ENCODE data around the gene EPS8L2.

Gene EPS8L2

GRCh38 chr11:742571-743201, 36.7 kb downstream of the EPS8L2 start:
- WGBS (ENCODE audit: insufficient coverage), result no CpG with 5 or more reads among the region's 4 CpGs
- Histone ChIP-seq H3K36me3 (ENCODE audit: control insufficient read depth in 4 of 4, insufficient read depth in 4 of 4, low read length in 3 of 4) (no peaks in the 10 kb centered on the region), H3K27ac (ENCODE audit: insufficient read depth in 1 of 2, low read depth in 1 of 2, low read length in 2 of 2, poor library complexity in 1 of 2, severe bottlenecking in 2 of 2) (no peak overlapping the region), H3K27me3 (replicated peaks in 2 of 5; ENCODE audit: control insufficient read depth in 4 of 5, insufficient read depth in 5 of 5, low read length in 4 of 5) (no peaks in the 10 kb centered on the region), H3K4me1 (ENCODE audit: control extremely low read depth in 1 of 4, control insufficient read depth in 4 of 4, insufficient read depth in 4 of 4, low read length in 3 of 4) (peaks cover 0 to 30% (median 27%) of the 10 kb centered on the region in 4 experiments), H3K9me3 (ENCODE audit: control extremely low read depth in 1 of 5, control insufficient read depth in 4 of 5, insufficient read depth in 2 of 5, low read depth in 1 of 5, low read length in 4 of 5) (no peaks in the 10 kb centered on the region), H3K4me3 (ENCODE audit: control insufficient read depth in 1 of 7, extremely low read depth in 1 of 7, insufficient read depth in 4 of 7, low read depth in 2 of 7, low read length in 6 of 7) (no peak overlapping the region)
- DNase-seq, result no peak
- POLR2A ChIA-PET, result no interaction called here
- CTCF ChIA-PET, result interaction anchor here (1.0 to 9.2 kb wide), 3 partner anchors 11 to 16 kb away, joined by 3 to 133 read pairs (median 5); no protein-coding TSS in a partner anchor

DNA sequence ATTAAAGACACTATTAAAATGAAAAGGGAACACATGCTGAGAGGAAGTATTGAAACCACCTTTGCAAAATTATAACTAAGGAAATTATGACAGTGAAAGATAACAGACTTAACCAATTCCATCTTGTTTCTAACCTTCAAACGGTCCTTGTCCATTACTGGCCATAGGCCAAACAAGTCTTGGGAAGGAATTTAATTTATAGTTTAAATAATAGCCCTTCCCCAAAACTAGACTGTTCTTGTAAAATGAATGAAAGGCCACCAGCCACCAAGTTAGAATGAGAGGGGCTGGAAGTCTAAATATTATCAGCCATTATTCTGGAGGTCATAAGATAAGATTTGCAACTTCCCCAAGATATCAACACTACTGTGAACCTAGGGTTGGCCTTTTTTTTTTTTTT, 39.4 kb downstream of the EPS8L2 start:
- H3K27ac ChIP-seq (ENCODE audit: insufficient read depth in 1 of 2, low read depth in 1 of 2, low read length in 2 of 2, poor library complexity in 1 of 2, severe bottlenecking in 2 of 2), result no peak overlapping the region
- peaks cover 0 to 5% (median 0%) of the 10 kb centered on the region in 4 experiments for H3K36me3 ChIP-seq (ENCODE audit: control insufficient read depth in 4 of 4, insufficient read depth in 4 of 4, low read length in 3 of 4)
- H3K9me3 ChIP-seq (ENCODE audit: control extremely low read depth in 1 of 5, control insufficient read depth in 4 of 5, insufficient read depth in 2 of 5, low read depth in 1 of 5, low read length in 4 of 5), result no peaks in the 10 kb centered on the region
- WGBS (ENCODE audit: insufficient coverage), result no CpG with 5 or more reads among the region's 1 CpG
- H3K4me1 ChIP-seq (ENCODE audit: control extremely low read depth in 1 of 4, control insufficient read depth in 4 of 4, insufficient read depth in 4 of 4, low read length in 3 of 4), result peaks cover 7 to 47% (median 42%) of the 10 kb centered on the region in 4 experiments
- ChIA-PET CTCF (interaction anchor here (1.2 to 9.2 kb wide), 3 partner anchors 12 to 31 kb away, joined by 3 to 133 read pairs (median 5); no protein-coding TSS in a partner anchor), POLR2A (no interaction called here)
- no peaks in the 10 kb centered on the region for H3K27me3 ChIP-seq (replicated peaks in 2 of 5; ENCODE audit: control insufficient read depth in 4 of 5, insufficient read depth in 5 of 5, low read length in 4 of 5)
- H3K4me3 ChIP-seq (ENCODE audit: control insufficient read depth in 1 of 7, extremely low read depth in 1 of 7, insufficient read depth in 4 of 7, low read depth in 2 of 7, low read length in 6 of 7), result no peak overlapping the region
- DNase-seq, result peak in 2 of 3 donors; percentile 43 to 62

GRCh38 chr11:746289-747157, 40.5 kb downstream of the EPS8L2 start:
- WGBS (ENCODE audit: insufficient coverage), result 30% methylated on average over 38 of the region's 46 CpGs
- POLR2A ChIA-PET, result interaction anchor here (1.4 kb wide), 1 partner anchor 9 kb away, joined by 8 read pairs; no protein-coding TSS in a partner anchor
- CTCF ChIA-PET, result interaction anchor here (1.8 to 9.2 kb wide), 4 partner anchors 10 to 30 kb away, joined by 5 to 133 read pairs (median 17); no protein-coding TSS in a partner anchor
- Histone ChIP-seq H3K27me3 (replicated peaks in 2 of 5; ENCODE audit: control insufficient read depth in 4 of 5, insufficient read depth in 5 of 5, low read length in 4 of 5) (no peaks in the 10 kb centered on the region), H3K9me3 (ENCODE audit: control extremely low read depth in 1 of 5, control insufficient read depth in 4 of 5, insufficient read depth in 2 of 5, low read depth in 1 of 5, low read length in 4 of 5) (no peaks in the 10 kb centered on the region), H3K36me3 (ENCODE audit: control insufficient read depth in 4 of 4, insufficient read depth in 4 of 4, low read length in 3 of 4) (peaks cover 0 to 12% (median under 1%) of the 10 kb centered on the region in 4 experiments), H3K4me1 (ENCODE audit: control extremely low read depth in 1 of 4, control insufficient read depth in 4 of 4, insufficient read depth in 4 of 4, low read length in 3 of 4) (peaks cover 7 to 54% (median 42%) of the 10 kb centered on the region in 4 experiments), H3K27ac (ENCODE audit: insufficient read depth in 1 of 2, low read depth in 1 of 2, low read length in 2 of 2, poor library complexity in 1 of 2, severe bottlenecking in 2 of 2) (peak overlapping the region; percentile 2 to 54), H3K4me3 (ENCODE audit: control insufficient read depth in 1 of 7, extremely low read depth in 1 of 7, insufficient read depth in 4 of 7, low read depth in 2 of 7, low read length in 6 of 7) (peak overlapping the region; percentile 69 to 100 (median 93))
- peak in 2 of 3 donors; percentile 55 to 67 for DNase-seq

DNA sequence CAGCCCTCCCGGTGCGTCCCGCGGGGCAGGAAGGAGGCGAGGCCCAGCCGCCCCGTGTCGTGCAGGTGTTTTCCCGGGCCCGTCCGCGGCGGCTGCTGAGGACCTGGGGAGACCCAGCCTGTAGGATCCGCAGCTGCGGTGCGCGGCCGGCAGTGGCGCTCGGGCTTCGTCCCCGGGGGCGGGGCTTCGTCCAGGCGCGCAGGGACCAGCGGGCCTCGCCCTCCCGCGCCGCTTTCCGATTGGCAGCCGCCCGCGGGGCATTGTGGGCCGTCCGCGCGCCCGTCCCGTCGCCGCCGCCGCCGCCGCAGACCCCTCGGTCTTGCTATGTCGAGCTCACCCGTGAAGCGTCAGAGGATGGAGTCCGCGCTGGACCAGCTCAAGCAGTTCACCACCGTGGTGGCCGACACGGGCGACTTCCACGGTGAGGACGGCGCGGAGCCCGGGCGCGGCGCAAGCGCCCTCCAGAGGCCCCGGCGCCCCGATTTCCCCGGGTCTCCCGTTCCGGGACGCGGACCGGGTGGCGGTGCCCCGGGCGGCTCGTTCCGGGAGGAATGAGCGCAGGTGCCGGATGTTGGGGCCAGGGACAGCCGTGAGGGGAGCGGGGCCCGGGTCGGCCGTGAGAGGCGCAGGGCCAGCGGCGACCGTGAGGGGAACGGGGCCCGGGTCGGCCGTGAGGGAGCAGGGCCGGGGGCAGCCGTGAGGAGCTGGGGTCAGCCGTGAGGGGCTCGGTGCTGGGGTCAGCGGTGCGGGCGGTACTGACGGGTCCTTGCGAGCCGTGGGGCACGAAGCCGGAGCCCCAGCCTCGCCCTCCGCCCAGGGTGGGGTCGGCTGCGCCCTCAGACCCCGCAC, 41.4 kb downstream of the EPS8L2 start, which contains the start of gene TALDO1:
TALDO1 (plus strand) TSS at position 307 of the 849 bp plus-strand sequence; CDS start at position 325, 18 bp downstream.
- peaks cover 0 to 14% (median 2%) of the 10 kb centered on the region in 4 experiments for H3K36me3 ChIP-seq (ENCODE audit: control insufficient read depth in 4 of 4, insufficient read depth in 4 of 4, low read length in 3 of 4)
- ChIA-PET POLR2A (interaction anchor here (1.4 kb wide), 1 partner anchor 10 kb away, joined by 8 read pairs; no protein-coding TSS in a partner anchor), CTCF (interaction anchor here (0.7 to 9.2 kb wide), 8 partner anchors 8 to 109 kb away, joined by 3 to 133 read pairs (median 4); no protein-coding TSS in a partner anchor)
- 0% methylated on average over 95 of the region's 112 CpGs for WGBS (ENCODE audit: insufficient coverage)
- no peaks in the 10 kb centered on the region for H3K9me3 ChIP-seq (ENCODE audit: control extremely low read depth in 1 of 5, control insufficient read depth in 4 of 5, insufficient read depth in 2 of 5, low read depth in 1 of 5, low read length in 4 of 5)
- H3K4me1 ChIP-seq (ENCODE audit: control extremely low read depth in 1 of 4, control insufficient read depth in 4 of 4, insufficient read depth in 4 of 4, low read length in 3 of 4), result peaks cover 7 to 56% (median 42%) of the 10 kb centered on the region in 4 experiments
- no peaks in the 10 kb centered on the region for H3K27me3 ChIP-seq (replicated peaks in 2 of 5; ENCODE audit: control insufficient read depth in 4 of 5, insufficient read depth in 5 of 5, low read length in 4 of 5)
- peak; percentile 86 to 93 (median 92) for DNase-seq
- peak within 1 kb of the TSS; percentile 69 to 100 (median 93) for H3K4me3 ChIP-seq (ENCODE audit: control insufficient read depth in 1 of 7, extremely low read depth in 1 of 7, insufficient read depth in 4 of 7, low read depth in 2 of 7, low read length in 6 of 7)
- H3K27ac ChIP-seq (ENCODE audit: insufficient read depth in 1 of 2, low read depth in 1 of 2, low read length in 2 of 2, poor library complexity in 1 of 2, severe bottlenecking in 2 of 2), result peak within 1 kb of the TSS; percentile 91 to 99

DNA sequence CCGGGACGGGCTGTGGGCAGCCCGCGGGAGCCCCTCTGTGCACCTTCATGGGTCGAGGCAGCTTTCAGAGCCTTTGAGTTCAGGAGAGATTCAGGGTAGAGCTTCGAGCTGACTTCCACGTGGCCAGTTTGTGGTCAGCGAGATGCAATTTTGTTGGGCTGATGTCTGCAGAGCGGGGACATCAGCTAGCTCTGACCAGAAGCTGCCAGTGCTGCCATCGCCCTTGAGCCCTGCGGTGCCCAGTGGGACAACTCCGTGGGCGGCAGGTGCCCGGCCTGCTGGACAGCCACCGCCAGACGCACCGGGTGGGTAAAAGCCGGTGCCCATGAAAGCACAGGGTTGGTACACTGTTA, 42.0 kb downstream of the EPS8L2 start:
- WGBS (ENCODE audit: insufficient coverage), result under 1% methylated on average over 18 of the region's 18 CpGs
- ChIA-PET CTCF (interaction anchor here (0.7 to 9.2 kb wide), 8 partner anchors 9 to 110 kb away, joined by 3 to 133 read pairs (median 4); no protein-coding TSS in a partner anchor), POLR2A (interaction anchor here (0.9 to 1.4 kb wide), 3 partner anchors 10 to 21 kb away, joined by 3 to 8 read pairs (median 5); no protein-coding TSS in a partner anchor)
- peaks cover 7 to 56% (median 43%) of the 10 kb centered on the region in 4 experiments for H3K4me1 ChIP-seq (ENCODE audit: control extremely low read depth in 1 of 4, control insufficient read depth in 4 of 4, insufficient read depth in 4 of 4, low read length in 3 of 4)
- H3K9me3 ChIP-seq (ENCODE audit: control extremely low read depth in 1 of 5, control insufficient read depth in 4 of 5, insufficient read depth in 2 of 5, low read depth in 1 of 5, low read length in 4 of 5), result no peaks in the 10 kb centered on the region
- peak overlapping the region; percentile 69 to 100 (median 93) for H3K4me3 ChIP-seq (ENCODE audit: control insufficient read depth in 1 of 7, extremely low read depth in 1 of 7, insufficient read depth in 4 of 7, low read depth in 2 of 7, low read length in 6 of 7)
- peak overlapping the region; percentile 91 to 99 for H3K27ac ChIP-seq (ENCODE audit: insufficient read depth in 1 of 2, low read depth in 1 of 2, low read length in 2 of 2, poor library complexity in 1 of 2, severe bottlenecking in 2 of 2)
- H3K36me3 ChIP-seq (ENCODE audit: control insufficient read depth in 4 of 4, insufficient read depth in 4 of 4, low read length in 3 of 4), result peaks cover 0 to 20% (median 5%) of the 10 kb centered on the region in 4 experiments
- no peaks in the 10 kb centered on the region for H3K27me3 ChIP-seq (replicated peaks in 2 of 5; ENCODE audit: control insufficient read depth in 4 of 5, insufficient read depth in 5 of 5, low read length in 4 of 5)
- peak in 1 of 3 donors; percentile 45 for DNase-seq

GRCh38 chr11:749731-750130, 43.7 kb downstream of the EPS8L2 start:
- Histone ChIP-seq H3K9me3 (ENCODE audit: control extremely low read depth in 1 of 5, control insufficient read depth in 4 of 5, insufficient read depth in 2 of 5, low read depth in 1 of 5, low read length in 4 of 5) (no peaks in the 10 kb centered on the region), H3K36me3 (ENCODE audit: control insufficient read depth in 4 of 4, insufficient read depth in 4 of 4, low read length in 3 of 4) (peaks cover 0 to 20% (median 5%) of the 10 kb centered on the region in 4 experiments), H3K27ac (ENCODE audit: insufficient read depth in 1 of 2, low read depth in 1 of 2, low read length in 2 of 2, poor library complexity in 1 of 2, severe bottlenecking in 2 of 2) (peak overlapping the region; percentile 91 to 99), H3K4me1 (ENCODE audit: control extremely low read depth in 1 of 4, control insufficient read depth in 4 of 4, insufficient read depth in 4 of 4, low read length in 3 of 4) (peaks cover 7 to 56% (median 43%) of the 10 kb centered on the region in 4 experiments), H3K4me3 (ENCODE audit: control insufficient read depth in 1 of 7, extremely low read depth in 1 of 7, insufficient read depth in 4 of 7, low read depth in 2 of 7, low read length in 6 of 7) (peak overlapping the region in 6 of 7 experiments; percentile 44 to 100 (median 94)), H3K27me3 (replicated peaks in 2 of 5; ENCODE audit: control insufficient read depth in 4 of 5, insufficient read depth in 5 of 5, low read length in 4 of 5) (no peaks in the 10 kb centered on the region)
- POLR2A ChIA-PET, result no interaction called here
- CTCF ChIA-PET, result interaction anchor here (0.6 to 9.2 kb wide), 5 partner anchors 9 to 65 kb away, joined by 3 to 133 read pairs (median 6); no protein-coding TSS in a partner anchor
- 6% methylated on average over 2 of the region's 2 CpGs for whole genome bisulfite sequencing (ENCODE audit: insufficient coverage)
- no peak for DNase-seq

Measured in common myeloid progenitor, CD34-positive (primary cell).